Neural cell (in vitro differentiated cells): Measurements from ENCODE around the gene ZDHHC18. TPM values are rescaled to one million over a fixed set of nuclear protein-coding genes. Genes with fewer than 3 reads are reported as not detected.

ENCODE experiments used
- H2AFZ ChIP-seq: fragments of 200-600, 300-800 bp; sonication (generic), shearing (Covaris generic); 2 replicates; pipeline ENCODE4 v1.6.0; 2014; ENCODE audit warnings: low read depth, mild to moderate bottlenecking, antibody characterized with exemption, low read length, moderate library complexity
- H3F3A ChIP-seq: fragments of 200-600 bp; shearing (Covaris generic); 2 replicates; pipeline ENCODE4 v1.6.1; 2016; ENCODE audit warnings: mild to moderate bottlenecking, moderate library complexity, mixed read lengths, antibody characterized with exemption, low read length; ENCODE audit not compliant: insufficient read depth, poor library complexity, severe bottlenecking
- H3K27ac ChIP-seq: fragments of 200-600, 300-800 bp; sonication (generic), shearing (Covaris generic); 2 replicates; pipeline ENCODE4 v1.5.1; 2014; ENCODE audit warnings: mild to moderate bottlenecking, low read length, moderate library complexity
- H3K27me3 ChIP-seq: fragments of 300-800, 200-600 bp; sonication (generic), shearing (Covaris generic); 2 replicates; pipeline ENCODE4 v1.6.0; 2014; ENCODE audit warnings: mild to moderate bottlenecking, low read depth, low read length, moderate library complexity; ENCODE audit not compliant: insufficient read depth
- H3K36me3 ChIP-seq: fragments of 300-800, 200-600 bp; sonication (generic), shearing (Covaris generic); 2 replicates; pipeline ENCODE4 v1.5.1; 2014; ENCODE audit warnings: mild to moderate bottlenecking, antibody characterized with exemption, low read length, moderate library complexity; ENCODE audit not compliant: insufficient read depth
- H3K4me2 ChIP-seq: fragments of 300-800, 200-600 bp; sonication (generic), shearing (Covaris generic); 2 replicates; pipeline ENCODE4 v1.6.0; 2014; ENCODE audit warnings: mild to moderate bottlenecking, low read length
- H3K4me3 ChIP-seq: fragments of 300-800, 200-600 bp; sonication (generic), shearing (Covaris generic); 2 replicates; pipeline ENCODE4 v1.5.1; 2014; ENCODE audit warnings: mild to moderate bottlenecking, low read length, moderate library complexity
- H3K79me2 ChIP-seq: fragments of 200-600 bp; shearing (Covaris generic); replicated peaks from 2 replicates; pipeline ENCODE4 v1.6.0; 2014; ENCODE audit warnings: mild to moderate bottlenecking, low read length, moderate library complexity; ENCODE audit not compliant: insufficient read depth
- H3K9ac ChIP-seq: fragments of 300-800, 200-600 bp; sonication (generic), shearing (Covaris generic); 2 replicates; pipeline ENCODE4 v1.6.1; 2016; ENCODE audit warnings: mild to moderate bottlenecking, low read length, mixed read lengths
- H3K9me2 ChIP-seq: fragments of 200-600 bp; shearing (Covaris generic); 2 replicates; pipeline ENCODE4 v1.6.1; 2016; ENCODE audit warnings: mild to moderate bottlenecking, low read length, mixed read lengths; ENCODE audit not compliant: insufficient read depth
- H3K9me3 ChIP-seq: fragments of 200-600, 300-800 bp; sonication (generic), shearing (Covaris generic); 2 replicates; pipeline ENCODE4 v1.6.1; 2016; ENCODE audit warnings: mild to moderate bottlenecking, mixed run types, low read length, moderate library complexity, mixed read lengths
- H4K20me1 ChIP-seq: fragments of 200-600 bp; shearing (Covaris generic); 2 replicates; pipeline ENCODE4 v1.6.1; 2016; ENCODE audit warnings: mild to moderate bottlenecking, mixed run types; ENCODE audit not compliant: insufficient read depth
- CTCF ChIP-seq: fragments of 450-650 bp; IDR thresholded peaks from 2 replicates; pipeline ENCODE4 v1.5.1; 2014; ENCODE audit warnings: antibody characterized with exemption, mild to moderate bottlenecking, moderate library complexity; ENCODE audit not compliant: poor library complexity, severe bottlenecking
- EP300 ChIP-seq: fragments of 450-650 bp; conservative IDR thresholded peaks from 2 replicates; pipeline ENCODE4 v1.6.1; 2014; ENCODE audit warnings: antibody characterized with exemption, mild to moderate bottlenecking, moderate library complexity; ENCODE audit not compliant: poor library complexity, severe bottlenecking
- EZH2 ChIP-seq: fragments of 200-600, 300-800 bp; shearing (Covaris generic), sonication (generic); IDR thresholded peaks from 2 replicates; pipeline ENCODE4 v1.6.1; 2014; ENCODE audit warnings: antibody characterized with exemption, low read length, borderline replicate concordance, mild to moderate bottlenecking; ENCODE audit not compliant: insufficient read depth, poor library complexity, severe bottlenecking
- MXI1 ChIP-seq: fragments of 450-650 bp; conservative IDR thresholded peaks from 2 replicates; pipeline ENCODE4 v1.6.1; 2014; ENCODE audit warnings: antibody characterized with exemption, mild to moderate bottlenecking; ENCODE audit not compliant: poor library complexity, severe bottlenecking
- POLR2AphosphoS5 ChIP-seq: IDR thresholded peaks from 2 replicates; pipeline ENCODE4 v1.6.1; 2012
- RAD21 ChIP-seq: fragments of 450-650 bp; conservative IDR thresholded peaks from 2 replicates; pipeline ENCODE4 v1.6.1; 2014; ENCODE audit warnings: antibody characterized with exemption, mild to moderate bottlenecking, moderate library complexity
- REST ChIP-seq: IDR thresholded peaks from 2 replicates; pipeline ENCODE4 v1.6.1; 2012; ENCODE audit warnings: borderline replicate concordance
- SMC3 ChIP-seq: fragments of 450-650 bp; conservative IDR thresholded peaks from 2 replicates; pipeline ENCODE4 v1.6.1; 2014; ENCODE audit warnings: antibody characterized with exemption, mild to moderate bottlenecking, moderate library complexity; ENCODE audit not compliant: poor library complexity
- TAF1 ChIP-seq: IDR thresholded peaks from 2 replicates; pipeline ENCODE4 v1.6.1; 2012; ENCODE audit warnings: low read depth
- polyA plus RNA-seq: library from polyadenylated mRNA; depleted of rRNA; stranded (reverse); fragments of >200 nt; gene quantifications from 2 replicates; pipeline ENCODE4 v1.2.3, GENCODE V29; 2014

ZDHHC18 gene
- polyA plus RNA-seq, 1 donor from 2014 or later: 23.7 TPM

GRCh38 chr1:26874896-26875295 lies 48.4 kb downstream of the ZDHHC18 start:
- no peak overlapping the region for H3K27ac ChIP-seq
- no peak for TF ChIP-seq REST
- no peak for TF ChIP-seq POLR2AphosphoS5
- no peak for TF ChIP-seq MXI1
- TF ChIP-seq SMC3: no peak
- no peak for TF ChIP-seq CTCF
- TF ChIP-seq RAD21: no peak
- TF ChIP-seq EP300: no peak
- no peak for TF ChIP-seq EZH2
- TF ChIP-seq TAF1: no peak
- no peak overlapping the region for H3K4me3 ChIP-seq
- no peaks in the 10 kb centered on the region for H3K9me3 ChIP-seq
- H3K79me2 ChIP-seq: no peaks in the 10 kb centered on the region
- no peaks in the 10 kb centered on the region for H3K27me3 ChIP-seq
- H3K9me2 ChIP-seq: no peaks in the 10 kb centered on the region
- no peaks in the 10 kb centered on the region for H4K20me1 ChIP-seq
- no peaks in the 10 kb centered on the region for H3F3A ChIP-seq
- no peak overlapping the region for H3K4me2 ChIP-seq
- no peaks in the 10 kb centered on the region for H3K36me3 ChIP-seq
- H3K9ac ChIP-seq: no peak overlapping the region
- no peak overlapping the region for H2AFZ ChIP-seq

- Histone ChIP-seq H2AFZ (no peak overlapping the region), H3K9me3 (no peaks in the 10 kb centered on the region), H3K27me3 (no peaks in the 10 kb centered on the region), H3K9ac (no peak overlapping the region), H3K9me2 (no peaks in the 10 kb centered on the region), H3K4me2 (no peak overlapping the region), H3K79me2 (no peaks in the 10 kb centered on the region), H3K27ac (no peak overlapping the region), H3K36me3 (no peaks in the 10 kb centered on the region), H3F3A (no peaks in the 10 kb centered on the region), H3K4me3 (no peak overlapping the region), H4K20me1 (no peaks in the 10 kb centered on the region)
- no peak for TF ChIP-seq CTCF
- TF ChIP-seq RAD21: no peak
- no peak for TF ChIP-seq EP300
- TF ChIP-seq TAF1: no peak
- TF ChIP-seq EZH2: no peak
- no peak for TF ChIP-seq SMC3
- TF ChIP-seq POLR2AphosphoS5: no peak
- TF ChIP-seq REST: no peak
- TF ChIP-seq MXI1: no peak
These were observed 50.8 kb downstream of the ZDHHC18 start for GRCh38 chr1:26877326-26877725.
